Cortex of kidney (tissue), 1 donor: ENCODE measurements around the gene ELAPOR1.
"Not testable (repeated sequence)": the region's sequence is repeated elsewhere in the genome, so short reads cannot be mapped to it uniquely, and the experiment has no call there.

ENCODE experiments used
- DNase-seq: peaks from one replicate; lab custom pipeline; 2025; lab: John Stamatoyannopoulos, UW

The ELAPOR1 gene

DNA sequence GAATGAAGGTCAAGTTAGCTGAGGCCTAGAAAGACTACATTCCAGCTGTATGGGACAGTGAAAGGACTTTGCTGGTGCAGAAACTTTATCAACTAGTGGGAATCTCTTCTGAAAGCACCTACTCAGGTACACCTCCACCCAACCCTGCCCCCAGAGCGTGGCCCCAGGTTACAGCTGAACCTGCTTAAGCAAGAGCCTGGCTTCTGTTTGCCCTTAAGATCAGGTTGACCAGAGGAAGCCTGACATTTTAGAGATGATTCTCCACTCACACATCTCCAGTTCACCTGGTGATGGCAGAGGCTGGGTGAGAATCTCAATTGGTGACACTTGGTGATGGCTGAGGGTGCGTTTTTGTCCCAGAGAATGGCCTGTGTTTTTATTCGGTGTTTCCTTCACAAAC, 24.0 kb downstream of the ELAPOR1 start:
- no peak for DNase-seq

DNA sequence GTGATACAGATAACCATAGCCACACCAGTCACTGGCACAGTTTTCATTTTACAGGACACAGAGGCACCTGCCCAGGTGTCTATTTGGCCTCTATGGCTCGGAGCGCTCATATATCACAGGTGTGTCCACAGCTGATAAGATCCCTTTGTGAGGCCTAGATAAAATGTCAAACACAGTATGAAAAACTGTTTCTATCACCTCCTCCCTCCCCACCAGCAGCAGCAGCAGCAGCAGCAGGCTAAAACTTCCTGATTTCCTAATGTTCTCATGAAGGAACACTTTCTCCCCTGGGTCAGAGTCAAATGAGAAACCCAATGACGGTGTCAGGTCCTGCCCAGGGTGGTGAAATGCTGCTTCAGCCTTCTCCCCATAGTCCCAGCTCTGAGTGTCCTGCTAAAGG, 24.4 kb downstream of the ELAPOR1 start:
- DNase-seq, result no peak

DNA sequence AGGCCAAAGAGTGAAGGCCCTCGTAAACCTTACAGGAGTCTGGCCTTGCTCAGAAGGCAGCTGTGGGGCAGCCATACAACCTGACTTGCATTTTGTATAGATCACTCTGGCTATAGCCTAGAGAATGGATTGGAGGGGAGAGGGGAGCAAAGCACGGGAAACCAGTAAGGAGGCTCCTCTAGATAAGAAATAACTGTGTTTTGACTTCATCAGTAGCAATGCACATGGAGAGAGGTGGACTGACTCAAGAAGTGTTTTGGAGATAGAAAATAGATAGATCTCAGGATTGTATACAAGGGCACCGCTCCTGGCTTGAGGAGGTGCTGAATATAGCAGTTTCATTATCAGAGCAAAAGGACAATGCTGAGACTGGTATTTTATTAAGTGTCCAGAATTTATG, 26.5 kb downstream of the ELAPOR1 start:
- DNase-seq, result no peak

DNA sequence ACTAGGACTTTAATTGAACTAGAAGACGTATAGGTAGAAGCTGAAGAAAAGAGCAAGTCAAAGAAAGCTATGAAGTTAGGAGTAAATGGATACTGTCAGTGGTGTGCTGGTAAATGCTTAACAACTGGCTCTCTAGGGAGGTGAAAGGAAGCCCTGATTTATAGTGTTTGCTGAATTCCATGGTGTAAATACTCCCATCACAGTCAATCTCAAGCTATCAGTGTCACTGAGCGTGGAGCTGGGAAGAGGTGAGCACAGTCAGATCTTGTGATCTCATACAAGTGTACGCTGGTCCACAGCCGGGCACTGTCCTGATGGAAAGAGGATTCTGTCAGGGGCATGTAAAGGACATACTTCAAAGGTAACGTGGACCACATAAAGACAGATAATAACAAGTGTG, 28.3 kb downstream of the ELAPOR1 start:
- no peak for DNase-seq

DNA sequence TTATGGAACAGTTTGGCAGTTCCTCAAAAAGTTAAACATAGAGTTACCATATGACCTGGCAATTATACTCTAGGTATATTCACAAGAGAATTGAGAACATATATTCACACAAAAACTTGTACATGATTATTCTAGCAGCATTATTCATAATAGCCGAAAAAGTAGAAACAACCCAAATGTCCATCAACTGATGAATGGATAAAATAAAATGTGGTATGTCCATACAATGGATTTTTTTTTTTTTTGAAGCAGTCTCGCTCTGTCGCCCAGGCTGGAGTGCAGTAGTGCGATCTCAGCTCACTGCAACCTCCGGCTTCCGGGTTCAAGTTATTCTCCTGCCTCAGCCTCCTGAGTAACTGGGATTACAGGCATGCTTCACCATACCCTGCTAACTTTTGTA, 28.8 kb downstream of the ELAPOR1 start:
- not testable (repeated sequence) for DNase-seq

DNA sequence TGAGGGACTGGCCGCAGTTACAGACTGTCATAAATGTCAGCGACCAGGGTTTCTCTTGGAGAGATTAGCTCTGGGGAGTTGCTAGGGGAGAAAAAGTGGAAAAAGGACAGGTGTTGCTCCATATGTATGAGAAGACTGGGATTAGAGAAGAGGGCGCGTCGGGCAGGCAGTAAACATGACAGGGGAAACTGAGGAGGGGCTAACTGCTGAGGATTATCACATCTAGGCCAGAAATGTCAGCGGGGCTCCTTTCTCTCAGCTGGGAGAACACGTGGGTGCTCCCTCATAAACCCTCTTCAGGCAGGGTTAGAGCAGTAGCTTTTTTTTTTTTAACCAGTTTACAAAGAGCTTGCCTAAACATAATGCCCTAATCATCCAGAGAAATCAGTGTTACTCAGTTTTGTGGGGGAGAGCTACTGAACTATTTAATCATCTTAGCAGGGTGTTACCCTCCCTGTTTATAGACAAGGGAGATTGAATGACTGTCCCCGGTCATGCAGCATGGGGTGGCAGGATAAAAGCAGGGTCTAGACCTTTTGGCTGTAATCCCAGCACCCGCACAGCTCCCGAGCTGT, 35.2 kb downstream of the ELAPOR1 start:
- no peak for DNase-seq

DNA sequence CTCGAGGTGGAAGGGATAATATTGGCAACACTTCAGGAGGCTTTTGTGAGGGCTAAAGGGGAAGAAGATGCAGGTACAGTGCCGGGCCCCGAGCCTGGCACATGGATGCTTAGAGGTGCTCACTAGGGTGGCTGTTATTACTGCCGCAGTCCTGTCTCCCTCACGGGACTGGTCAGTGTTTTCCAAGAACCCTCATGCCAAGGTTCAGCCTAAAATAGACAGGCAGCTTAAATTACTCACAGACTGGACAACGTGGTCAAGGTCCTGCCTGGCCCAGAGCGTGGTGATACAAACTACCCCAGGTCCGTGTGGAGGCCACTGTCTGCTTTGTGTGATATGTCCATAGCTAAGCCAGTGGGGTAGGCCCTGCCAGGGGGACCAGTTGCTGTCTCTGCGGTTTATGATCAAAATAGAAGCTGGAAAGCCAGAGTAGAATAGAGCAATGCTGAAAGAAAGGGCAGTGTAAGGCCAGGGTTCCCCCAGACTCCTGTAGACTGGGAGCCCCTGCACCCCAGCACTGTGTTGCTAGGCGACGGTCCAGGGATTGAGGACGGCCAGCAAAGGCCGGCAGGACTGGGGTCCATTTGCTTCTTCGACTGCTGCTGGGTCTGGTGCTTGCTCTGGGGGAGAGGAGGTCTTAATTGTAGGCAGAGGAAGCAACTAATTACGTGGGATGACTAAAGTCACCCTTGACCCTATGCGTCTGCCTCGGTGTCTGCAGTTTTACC, 36.1 kb downstream of the ELAPOR1 start:
- no peak for DNase-seq

DNA sequence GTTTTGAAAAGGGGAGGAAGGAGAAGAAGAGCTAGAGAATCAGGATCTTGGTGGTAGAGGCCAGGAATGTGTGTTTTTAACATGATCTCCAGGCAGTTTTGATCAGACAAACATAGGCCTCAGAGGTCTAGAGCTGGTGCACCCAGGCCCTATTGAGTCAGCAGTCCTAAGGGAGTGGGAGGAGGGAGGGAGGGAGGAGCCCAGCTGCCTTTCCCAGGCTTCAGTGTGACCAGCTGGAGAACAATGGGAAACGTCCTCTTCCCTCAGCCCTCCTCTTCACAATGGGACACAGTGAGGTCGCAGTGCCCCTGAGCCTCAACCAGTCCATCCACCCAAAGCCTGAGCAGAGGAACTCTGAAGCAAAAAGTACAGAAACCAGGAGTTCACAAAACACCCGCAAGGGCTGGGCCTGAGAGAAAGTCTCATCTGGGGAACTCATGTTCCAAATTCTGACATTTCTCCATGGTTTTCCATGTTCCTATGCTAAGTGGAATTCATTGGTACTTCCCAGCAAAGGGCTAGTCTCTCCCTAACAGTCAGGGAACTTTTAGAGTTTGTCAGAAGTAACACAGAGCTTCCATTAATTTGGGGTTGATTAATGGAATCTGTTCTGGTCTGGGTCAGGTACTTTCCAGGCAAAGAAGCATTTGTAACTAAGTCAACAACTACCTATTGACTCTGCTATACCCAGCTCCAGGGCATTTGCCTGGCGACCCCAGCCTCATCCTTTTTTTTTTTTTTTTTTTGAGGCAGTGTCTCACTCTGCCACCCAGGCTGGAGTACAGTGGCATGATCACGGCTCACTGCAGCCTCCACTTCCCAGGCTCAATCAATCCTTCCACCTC, 37.5 kb downstream of the ELAPOR1 start:
- DNase-seq, result no peak

DNA sequence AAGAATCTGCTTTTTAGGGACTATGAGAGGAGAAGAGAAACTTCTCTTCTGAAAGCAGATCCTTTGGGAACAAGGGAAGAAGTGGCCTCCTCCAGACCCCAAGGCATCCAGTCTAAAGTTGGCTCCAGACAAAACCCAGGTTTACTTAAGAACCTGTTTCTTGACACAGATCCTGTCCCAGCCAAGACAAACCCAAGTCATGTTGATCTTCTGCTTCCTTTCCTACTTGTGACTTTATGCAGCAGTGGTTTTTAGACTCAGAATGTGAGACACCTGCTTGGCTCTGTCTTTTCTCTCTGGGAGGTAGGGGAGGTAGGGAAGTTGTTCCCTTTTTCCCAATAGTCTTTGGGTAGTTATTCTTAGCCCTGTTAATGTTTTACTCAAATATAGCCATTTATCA, 38.3 kb downstream of the ELAPOR1 start:
- DNase-seq, result no peak

DNA sequence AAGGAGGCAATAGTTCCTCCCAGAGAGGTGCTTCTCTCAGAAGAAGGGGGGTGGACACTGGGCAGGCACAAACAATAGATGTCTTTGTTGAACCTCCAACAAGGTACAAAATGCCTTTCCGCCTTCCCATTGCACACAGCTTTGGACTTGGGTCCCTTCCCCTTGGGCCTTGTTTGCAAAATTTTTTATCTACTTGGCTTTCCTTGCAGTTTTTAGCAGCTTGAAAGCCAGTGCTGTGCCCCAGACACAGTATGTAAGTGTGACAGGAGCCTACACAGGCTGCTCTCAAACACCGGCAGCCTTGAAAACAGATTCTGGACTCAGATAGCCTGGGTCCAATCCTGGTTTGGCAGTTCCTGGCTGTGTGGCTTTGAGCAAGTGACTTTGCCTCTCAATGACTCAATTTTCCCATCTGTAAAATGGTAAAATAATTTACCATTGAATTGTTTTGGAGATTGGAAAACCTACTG, 43.0 kb downstream of the ELAPOR1 start:
- no peak for DNase-seq

DNA sequence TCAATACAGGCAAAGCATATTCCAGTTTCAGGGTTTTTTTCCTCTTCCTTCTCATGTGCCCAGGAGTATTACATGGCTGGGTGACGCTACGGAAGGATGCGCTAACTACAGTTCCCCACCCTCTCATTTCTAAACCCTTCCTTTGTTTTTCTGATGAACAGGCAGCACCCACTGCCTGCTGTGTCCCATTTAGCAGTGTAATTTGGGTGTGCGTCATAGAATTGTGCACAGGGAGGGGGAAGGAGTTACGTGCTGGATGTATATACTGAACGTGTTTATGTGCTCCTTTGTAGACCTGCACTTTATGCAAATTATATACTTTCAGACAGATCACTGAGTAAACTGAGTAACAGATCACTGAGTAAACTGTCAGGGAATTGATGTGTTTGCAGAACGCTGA, 44.5 kb downstream of the ELAPOR1 start:
- no peak for DNase-seq

DNA sequence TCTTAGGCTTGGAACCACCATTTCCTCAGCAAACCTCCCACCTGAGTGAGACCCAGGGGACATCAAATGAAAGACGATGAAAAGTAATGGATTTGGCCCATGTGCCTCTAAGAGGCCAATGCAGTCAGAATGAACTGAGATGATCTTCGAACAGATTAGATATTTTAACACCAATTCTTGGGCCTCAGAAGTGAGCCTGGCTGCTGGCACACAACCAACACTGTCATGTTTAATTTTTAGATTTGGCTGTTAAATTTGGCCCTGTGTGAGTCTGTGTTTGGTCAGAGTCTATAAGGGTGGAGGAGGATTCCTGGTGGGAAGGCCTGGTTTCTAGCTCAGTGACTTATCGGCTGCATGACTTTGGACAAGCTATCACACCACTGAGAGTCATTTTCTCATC, 45.4 kb downstream of the ELAPOR1 start:
- no peak for DNase-seq

DNA sequence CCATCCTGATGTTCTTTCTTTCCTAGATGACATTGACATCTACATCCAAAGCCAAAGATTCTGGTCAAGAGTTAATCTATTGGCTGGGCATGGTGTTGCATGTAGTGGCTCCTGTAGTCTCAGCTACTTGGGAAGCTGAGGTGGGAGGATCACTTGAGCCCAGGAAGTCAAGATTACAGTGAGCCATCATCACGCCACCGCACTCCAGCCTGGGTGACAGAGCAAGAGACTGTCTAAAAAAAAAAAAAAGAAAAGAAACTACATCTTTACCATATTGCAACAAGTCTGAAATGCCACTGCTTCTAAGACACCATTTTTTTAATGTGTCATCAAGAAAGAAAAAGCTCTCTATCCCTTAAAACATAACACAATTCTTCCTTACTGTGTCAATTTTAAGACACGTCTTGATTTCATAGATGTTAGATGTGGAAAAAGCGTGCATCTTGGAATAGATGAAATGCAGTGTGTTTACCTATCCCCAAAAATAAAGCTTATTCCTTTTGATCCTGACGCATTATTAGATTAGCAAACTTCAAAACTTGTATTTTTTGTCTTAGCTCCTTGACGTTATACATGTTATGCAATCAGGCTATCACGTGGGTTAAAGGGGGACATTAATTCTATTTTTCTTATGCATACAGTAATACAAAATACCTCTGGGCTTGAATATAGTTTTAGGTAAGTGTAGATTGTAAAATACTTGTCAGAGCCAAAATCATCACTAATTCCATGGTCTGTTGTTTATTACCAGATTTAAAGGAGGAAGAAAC, 46.3 kb downstream of the ELAPOR1 start:
- no peak for DNase-seq

DNA sequence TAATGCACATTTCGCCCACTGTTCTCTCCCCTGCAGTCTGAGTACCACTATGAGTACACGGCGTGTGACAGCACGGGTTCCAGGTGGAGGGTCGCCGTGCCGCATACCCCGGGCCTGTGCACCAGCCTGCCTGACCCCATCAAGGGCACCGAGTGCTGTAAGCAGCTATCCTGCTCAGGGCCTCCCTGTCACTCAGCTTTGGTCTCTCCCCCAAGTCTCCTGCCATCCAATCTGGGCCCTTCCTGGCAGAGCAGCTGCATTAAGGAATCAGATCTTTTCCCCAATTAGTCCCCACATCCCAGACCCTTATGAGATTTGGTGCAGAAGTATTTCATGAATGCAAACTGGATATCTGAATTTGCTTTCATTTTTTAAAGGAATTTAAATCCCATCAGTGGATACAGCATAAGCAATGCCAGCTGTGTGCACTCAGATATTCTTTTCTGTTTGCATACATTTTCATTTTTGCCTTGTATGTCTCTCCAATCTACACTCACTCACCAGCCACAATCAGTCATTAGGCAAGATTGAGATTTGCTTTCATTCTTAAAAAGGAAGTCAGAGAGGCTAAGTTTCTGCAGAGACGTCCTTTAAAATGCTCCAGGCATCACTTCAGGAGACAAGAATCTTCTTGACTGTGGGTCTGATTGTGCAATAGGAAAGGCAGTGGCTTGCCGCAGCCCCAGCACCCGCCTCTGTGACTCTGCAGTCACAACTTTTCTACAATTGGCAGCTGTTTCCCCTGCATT, 48.1 kb downstream of the ELAPOR1 start:
- DNase-seq, result no peak

DNA sequence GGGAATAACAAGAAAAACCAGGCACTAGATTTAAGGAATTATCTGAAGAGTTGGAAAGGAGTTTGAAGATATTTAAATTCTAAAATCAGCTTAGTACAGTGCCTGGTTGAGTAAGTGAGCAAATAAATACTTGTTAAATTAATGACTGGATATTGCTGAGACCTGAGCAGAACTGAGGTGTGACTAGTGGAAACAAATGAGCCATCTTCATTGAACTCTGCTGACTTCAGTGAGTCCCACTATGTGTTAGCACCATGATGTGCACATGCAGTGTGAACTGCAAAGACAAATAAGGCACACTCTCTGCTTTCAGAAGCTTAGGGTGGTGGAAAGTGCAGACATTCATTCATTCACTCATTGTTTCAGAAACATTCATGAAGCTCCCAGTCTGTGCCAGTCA, 48.7 kb downstream of the ELAPOR1 start:
- DNase-seq, result no peak

DNA sequence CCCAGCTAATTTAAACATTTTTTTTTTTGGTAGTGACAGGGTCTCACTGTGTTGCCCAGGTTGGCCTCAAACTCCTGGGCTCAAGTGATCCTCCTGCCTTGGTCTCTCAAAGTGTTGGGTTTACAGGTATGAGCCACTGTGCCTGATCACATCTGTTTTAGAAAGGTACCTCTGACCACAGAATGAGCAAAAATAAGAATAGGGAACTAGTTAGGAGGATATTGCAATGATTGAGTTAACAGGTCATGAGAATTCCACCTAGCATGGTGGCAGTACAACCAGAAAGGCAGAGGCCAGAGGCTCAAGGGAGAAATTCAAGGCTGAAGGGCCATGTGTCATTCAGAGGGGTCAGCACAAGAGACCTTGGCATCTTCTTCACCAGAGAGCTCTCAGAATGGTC, 49.6 kb downstream of the ELAPOR1 start:
- DNase-seq, result no peak
